ENCODE measurements around the gene ADGRL3. TPM values are rescaled to one million over a fixed set of nuclear protein-coding genes. Genes with fewer than 3 reads are reported as not detected.

Gene ADGRL3
- total RNA-seq, 2 experiments from 2014 or later: not detected

- H3K36me3 Mint-ChIP-seq (ENCODE audit: low read depth): no peaks in the 10 kb centered on the region
- no peaks in the 10 kb centered on the region for H3K27me3 Mint-ChIP-seq
- no peak for DNase-seq
- H3K4me1 Mint-ChIP-seq: no peaks in the 10 kb centered on the region
- H3K9me3 Mint-ChIP-seq (ENCODE audit: low read depth): peaks cover 5% of the 10 kb centered on the region
- H3K27ac Mint-ChIP-seq: no peak overlapping the region
- POLR2A ChIA-PET: no interaction called here
- intact Hi-C loops (cut with DNase I, micrococcal nuclease): no loop called here
- ATAC-seq: no peak
- CTCF ChIA-PET: no interaction called here
- H3K4me3 Mint-ChIP-seq: no peak overlapping the region
These were observed 585.6 kb downstream of the ADGRL3 start for GRCh38 chr4:61785761-61786160.

GRCh38 chr4:61786211-61786610 lies 586.1 kb downstream of the ADGRL3 start:
- no peaks in the 10 kb centered on the region for H3K36me3 Mint-ChIP-seq (ENCODE audit: low read depth)
- no peaks in the 10 kb centered on the region for H3K27me3 Mint-ChIP-seq
- no peak for DNase-seq

GRCh38 chr4:61795998-61796397 lies 595.9 kb downstream of the ADGRL3 start:
- ChIA-PET POLR2A (no interaction called here), CTCF (no interaction called here)
- H3K9me3 Mint-ChIP-seq (ENCODE audit: low read depth): peaks cover 2% of the 10 kb centered on the region
- H3K36me3 Mint-ChIP-seq (ENCODE audit: low read depth): no peaks in the 10 kb centered on the region
- intact Hi-C loops (cut with DNase I, micrococcal nuclease): no loop called here
- no peaks in the 10 kb centered on the region for H3K27me3 Mint-ChIP-seq
- no peak overlapping the region for H3K4me3 Mint-ChIP-seq
- H3K27ac Mint-ChIP-seq: no peak overlapping the region
- no peaks in the 10 kb centered on the region for H3K4me1 Mint-ChIP-seq
- ATAC-seq (no peak), DNase-seq (no peak)

More at GRCh38 chr4:61786211-61786610, 586.1 kb downstream of the ADGRL3 start:
- Mint-ChIP-seq H3K27ac (no peak overlapping the region), H3K4me1 (no peaks in the 10 kb centered on the region), H3K4me3 (no peak overlapping the region), H3K9me3 (ENCODE audit: low read depth) (peaks cover 5% of the 10 kb centered on the region)
- ChIA-PET CTCF (no interaction called here), POLR2A (no interaction called here)
- intact Hi-C loops (cut with DNase I, micrococcal nuclease): no loop called here
- no peak for ATAC-seq

- CTCF ChIA-PET: no interaction called here
- POLR2A ChIA-PET: no interaction called here
- ATAC-seq (no peak), DNase-seq (no peak)
- Mint-ChIP-seq H3K36me3 (ENCODE audit: low read depth) (no peaks in the 10 kb centered on the region), H3K4me1 (no peaks in the 10 kb centered on the region), H3K4me3 (no peak overlapping the region), H3K27me3 (no peaks in the 10 kb centered on the region), H3K9me3 (ENCODE audit: low read depth) (no peaks in the 10 kb centered on the region), H3K27ac (no peak overlapping the region)
- intact Hi-C loops (cut with DNase I, micrococcal nuclease): no loop called here
These were observed 599.7 kb downstream of the ADGRL3 start for GRCh38 chr4:61799794-61800193.

- ChIA-PET POLR2A (no interaction called here), CTCF (interaction anchor here (0.6 kb wide), 1 partner anchor 1873 kb away, joined by 3 read pairs; no protein-coding TSS in a partner anchor)
- H3K9me3 Mint-ChIP-seq (ENCODE audit: low read depth): no peaks in the 10 kb centered on the region
- H3K4me1 Mint-ChIP-seq: no peaks in the 10 kb centered on the region
- H3K4me3 Mint-ChIP-seq: no peak overlapping the region
- ATAC-seq (no peak), DNase-seq (no peak)
- no peak overlapping the region for H3K27ac Mint-ChIP-seq
- intact Hi-C loops (cut with DNase I, micrococcal nuclease): no loop called here
- H3K36me3 Mint-ChIP-seq (ENCODE audit: low read depth): no peaks in the 10 kb centered on the region
- H3K27me3 Mint-ChIP-seq: no peaks in the 10 kb centered on the region
These were observed 605.1 kb downstream of the ADGRL3 start for GRCh38 chr4:61805227-61805626.

- ChIA-PET CTCF (no interaction called here), POLR2A (no interaction called here)
- Mint-ChIP-seq H3K9me3 (ENCODE audit: low read depth) (no peaks in the 10 kb centered on the region), H3K27ac (no peak overlapping the region), H3K27me3 (no peaks in the 10 kb centered on the region), H3K4me3 (no peak overlapping the region), H3K4me1 (no peaks in the 10 kb centered on the region), H3K36me3 (ENCODE audit: low read depth) (no peaks in the 10 kb centered on the region)
- ATAC-seq (no peak), DNase-seq (no peak)
- intact Hi-C loops (cut with DNase I, micrococcal nuclease): no loop called here
These were observed 605.9 kb downstream of the ADGRL3 start for GRCh38 chr4:61805979-61806378.

- intact Hi-C loops (cut with DNase I, micrococcal nuclease): no loop called here
- ChIA-PET POLR2A (no interaction called here), CTCF (interaction anchor here (0.9 kb wide), 1 partner anchor 9 kb away, joined by 3 read pairs; no protein-coding TSS in a partner anchor)
- no peaks in the 10 kb centered on the region for H3K27me3 Mint-ChIP-seq
- no peaks in the 10 kb centered on the region for H3K9me3 Mint-ChIP-seq (ENCODE audit: low read depth)
- no peak overlapping the region for H3K27ac Mint-ChIP-seq
- no peak for DNase-seq
- H3K36me3 Mint-ChIP-seq (ENCODE audit: low read depth): no peaks in the 10 kb centered on the region
- no peak for ATAC-seq
- H3K4me3 Mint-ChIP-seq: no peak overlapping the region
- no peaks in the 10 kb centered on the region for H3K4me1 Mint-ChIP-seq
These were observed 612.0 kb downstream of the ADGRL3 start for GRCh38 chr4:61812171-61812570.

- ChIA-PET POLR2A (no interaction called here), CTCF (no interaction called here)
- H3K9me3 Mint-ChIP-seq (ENCODE audit: low read depth): peaks cover 6% of the 10 kb centered on the region
- H3K36me3 Mint-ChIP-seq (ENCODE audit: low read depth): no peaks in the 10 kb centered on the region
- H3K27me3 Mint-ChIP-seq: no peaks in the 10 kb centered on the region
- ATAC-seq (no peak), DNase-seq (no peak)
- intact Hi-C loops (cut with DNase I, micrococcal nuclease): no loop called here
- no peak overlapping the region for H3K27ac Mint-ChIP-seq
- H3K4me3 Mint-ChIP-seq: no peak overlapping the region
- H3K4me1 Mint-ChIP-seq: no peaks in the 10 kb centered on the region
These were observed 616.9 kb downstream of the ADGRL3 start for GRCh38 chr4:61817071-61817470.

GRCh38 chr4:61820136-61820535 lies 620.0 kb downstream of the ADGRL3 start:
- intact Hi-C loops (cut with DNase I, micrococcal nuclease): no loop called here
- DNase-seq: no peak
- H3K27ac Mint-ChIP-seq: no peak overlapping the region
- H3K4me3 Mint-ChIP-seq: no peak overlapping the region
- H3K36me3 Mint-ChIP-seq (ENCODE audit: low read depth): no peaks in the 10 kb centered on the region
- H3K27me3 Mint-ChIP-seq: no peaks in the 10 kb centered on the region
- H3K9me3 Mint-ChIP-seq (ENCODE audit: low read depth): peaks cover 6% of the 10 kb centered on the region
- no peak for ATAC-seq
- ChIA-PET CTCF (no interaction called here), POLR2A (no interaction called here)
- no peaks in the 10 kb centered on the region for H3K4me1 Mint-ChIP-seq

GRCh38 chr4:61824454-61824853 lies 624.3 kb downstream of the ADGRL3 start:
- H3K4me1 Mint-ChIP-seq: no peaks in the 10 kb centered on the region
- ATAC-seq (no peak), DNase-seq (no peak)
- CTCF ChIA-PET: no interaction called here
- H3K9me3 Mint-ChIP-seq (ENCODE audit: low read depth): peaks cover 4% of the 10 kb centered on the region
- H3K4me3 Mint-ChIP-seq: no peak overlapping the region
- no peak overlapping the region for H3K27ac Mint-ChIP-seq
- no peaks in the 10 kb centered on the region for H3K27me3 Mint-ChIP-seq
- intact Hi-C loops (cut with DNase I, micrococcal nuclease): no loop called here
- no peaks in the 10 kb centered on the region for H3K36me3 Mint-ChIP-seq (ENCODE audit: low read depth)
- POLR2A ChIA-PET: no interaction called here

GRCh38 chr4:61827907-61828391 lies 627.8 kb downstream of the ADGRL3 start:
- no peak for DNase-seq
- POLR2A ChIA-PET: no interaction called here
- Mint-ChIP-seq H3K27ac (no peak overlapping the region), H3K36me3 (ENCODE audit: low read depth) (no peaks in the 10 kb centered on the region), H3K4me1 (no peaks in the 10 kb centered on the region), H3K9me3 (ENCODE audit: low read depth) (peaks cover 6% of the 10 kb centered on the region), H3K27me3 (no peaks in the 10 kb centered on the region), H3K4me3 (no peak overlapping the region)
- intact Hi-C loops (cut with DNase I, micrococcal nuclease): no loop called here
- CTCF ChIA-PET: no interaction called here
- no peak for ATAC-seq

- DNase-seq: no peak
- Mint-ChIP-seq H3K27me3 (no peaks in the 10 kb centered on the region), H3K27ac (no peak overlapping the region), H3K36me3 (ENCODE audit: low read depth) (no peaks in the 10 kb centered on the region), H3K9me3 (ENCODE audit: low read depth) (peaks cover 6% of the 10 kb centered on the region), H3K4me3 (no peak overlapping the region), H3K4me1 (no peaks in the 10 kb centered on the region)
- no peak for ATAC-seq
- ChIA-PET CTCF (no interaction called here), POLR2A (no interaction called here)
- intact Hi-C loops (cut with DNase I, micrococcal nuclease): no loop called here
These were observed 628.8 kb downstream of the ADGRL3 start for GRCh38 chr4:61828960-61829359.

GRCh38 chr4:61831987-61832386 lies 631.9 kb downstream of the ADGRL3 start:
- no peak overlapping the region for H3K27ac Mint-ChIP-seq
- CTCF ChIA-PET: interaction anchor here (0.7 kb wide), 1 partner anchor 9 kb away, joined by 3 read pairs; no protein-coding TSS in a partner anchor
- H3K27me3 Mint-ChIP-seq: no peaks in the 10 kb centered on the region
- no peak for ATAC-seq
- DNase-seq: no peak
- H3K4me1 Mint-ChIP-seq: no peaks in the 10 kb centered on the region
- H3K4me3 Mint-ChIP-seq: no peak overlapping the region
- peaks cover 8% of the 10 kb centered on the region for H3K9me3 Mint-ChIP-seq (ENCODE audit: low read depth)
- POLR2A ChIA-PET: no interaction called here
- no peaks in the 10 kb centered on the region for H3K36me3 Mint-ChIP-seq (ENCODE audit: low read depth)
- intact Hi-C loops (cut with DNase I, micrococcal nuclease): no loop called here
